Neural progenitor cell (in vitro differentiated cells): Measurements from ENCODE around the gene CLDN22. TPM values are rescaled to one million over a fixed set of nuclear protein-coding genes. Genes with fewer than 3 reads are reported as not detected.

Experiments
- DNase-seq: peaks from one replicate; pipeline ENCODE4 v3.0.0-alpha.2; 2016; ENCODE audit warnings: low spot score
- H2AFZ ChIP-seq: fragments of 200-600 bp; sonication (generic); replicated peaks from 2 replicates; pipeline ENCODE4 v1.6.1; 2016; ENCODE audit warnings: antibody characterized with exemption
- H3F3A ChIP-seq: fragments of 200-600 bp; sonication (generic); 2 replicates; pipeline ENCODE4 v1.6.1; 2016; ENCODE audit warnings: antibody characterized with exemption, low read depth
- H3K27ac ChIP-seq: fragments of 200-600 bp; sonication (generic); 2 replicates; pipeline ENCODE4 v1.5.1; 2016; ENCODE audit warnings: mild to moderate bottlenecking
- H3K27me3 ChIP-seq: fragments of 200-600 bp; sonication (generic); 2 replicates; pipeline ENCODE4 v1.6.1; 2016; ENCODE audit warnings: mild to moderate bottlenecking, moderate library complexity
- H3K36me3 ChIP-seq: fragments of 200-600 bp; sonication (generic); 2 replicates; pipeline ENCODE4 v1.5.1; 2016
- H3K4me1 ChIP-seq: fragments of 200-600 bp; sonication (generic); 2 replicates; pipeline ENCODE4 v1.6.1; 2016; ENCODE audit warnings: mixed run types
- H3K4me2 ChIP-seq: fragments of 200-600 bp; sonication (generic); 2 replicates; pipeline ENCODE4 v1.6.1; 2016
- H3K4me3 ChIP-seq: fragments of 200-600 bp; sonication (generic); 2 replicates; pipeline ENCODE4 v1.5.1; 2016
- H3K79me2 ChIP-seq: fragments of 200-600 bp; sonication (generic); 2 replicates; pipeline ENCODE4 v1.6.1; 2016; ENCODE audit warnings: low read depth
- H3K9ac ChIP-seq: fragments of 200-600 bp; sonication (generic); 2 replicates; pipeline ENCODE4 v1.6.1; 2016
- H3K9me3 ChIP-seq: fragments of 200-600 bp; sonication (generic); 2 replicates; pipeline ENCODE4 v1.5.1; 2016; ENCODE audit warnings: low read depth
- H4K20me1 ChIP-seq: fragments of 200-600 bp; sonication (generic); 2 replicates; pipeline ENCODE4 v1.6.1; 2016; ENCODE audit warnings: low read depth
- H3K27ac Mint-ChIP-seq: 3 replicates; pipeline ENCODE4 v1.8.0; 2021; ENCODE audit warnings: mixed read lengths
- H3K27me3 Mint-ChIP-seq: 2 replicates; pipeline ENCODE4 v1.8.0; 2022; ENCODE audit warnings: low read depth, mild to moderate bottlenecking, inconsistent platforms, moderate library complexity, mixed read lengths; ENCODE audit not compliant: insufficient read depth
- H3K36me3 Mint-ChIP-seq: 3 replicates; pipeline ENCODE4 v1.8.0; 2021; ENCODE audit warnings: mixed read lengths
- H3K4me1 Mint-ChIP-seq: 3 replicates; pipeline ENCODE4 v1.8.0; 2021; ENCODE audit warnings: mixed read lengths
- H3K4me3 Mint-ChIP-seq: 3 replicates; pipeline ENCODE4 v1.8.0; 2021; ENCODE audit warnings: mild to moderate bottlenecking, moderate library complexity, mixed read lengths
- H3K9me3 Mint-ChIP-seq: 3 replicates; pipeline ENCODE4 v1.8.0; 2020; ENCODE audit warnings: mixed read lengths
- EZH2 ChIP-seq: fragments of 200-600 bp; sonication (generic); IDR thresholded peaks from 2 replicates; pipeline ENCODE4 v1.6.1; 2017; ENCODE audit warnings: antibody characterized with exemption, mild to moderate bottlenecking, moderate library complexity
- EZH2phosphoT487 ChIP-seq: fragments of 200-600 bp; sonication (generic); IDR thresholded peaks from 2 replicates; pipeline ENCODE4 v1.6.1; 2017; ENCODE audit warnings: antibody characterized with exemption
- total RNA-seq: library from RNA; depleted of rRNA; stranded (reverse); fragments of >200 nt; gene quantifications from 2 replicates; pipeline ENCODE4 v1.2.3, GENCODE V29; 2015; ENCODE audit warnings: low replicate concordance
- TF ChIP-seq, protein P1 (sequence below): fragments of 200-600 bp; sonication (generic); IDR thresholded peaks from 2 replicates; pipeline ENCODE4 v1.5.1; 2017; ENCODE audit warnings: antibody characterized with exemption, mild to moderate bottlenecking

Gene CLDN22
- total RNA-seq, 1 donor from 2014 or later: not detected

DNA sequence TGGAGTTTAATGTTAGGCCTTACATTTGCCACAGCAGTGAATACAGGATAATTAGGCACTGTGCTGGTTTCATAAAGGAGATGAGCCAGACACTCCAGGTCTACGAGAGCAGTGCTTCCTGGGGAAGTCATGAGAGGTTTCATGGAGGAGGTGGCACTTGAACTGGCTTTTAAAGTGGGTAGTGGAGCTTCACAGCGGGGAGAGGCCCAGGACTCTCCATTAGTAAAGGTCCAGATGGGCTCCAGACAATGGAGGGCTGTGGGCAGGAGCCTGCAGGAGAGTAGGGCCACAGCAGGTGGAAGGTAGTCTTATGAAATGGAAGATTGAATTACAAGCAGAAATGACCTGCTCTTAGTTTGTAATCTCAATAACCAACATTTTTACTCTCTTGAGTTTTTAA lies 29.0 kb downstream of the CLDN22 start:
- Histone ChIP-seq H3K79me2 (no peaks in the 10 kb centered on the region), H3K27me3 (no peaks in the 10 kb centered on the region), H2AFZ (no peak overlapping the region), H3K4me3 (no peak overlapping the region), H3K27ac (no peak overlapping the region), H3K36me3 (peaks cover 4% of the 10 kb centered on the region), H3K4me1 (no peaks in the 10 kb centered on the region), H3K4me2 (no peak overlapping the region), H3K9me3 (no peaks in the 10 kb centered on the region), H4K20me1 (no peaks in the 10 kb centered on the region), H3F3A (peaks cover 4% of the 10 kb centered on the region), H3K9ac (no peak overlapping the region)
- H3K36me3 Mint-ChIP-seq: peaks cover 26% of the 10 kb centered on the region
- H3K4me1 Mint-ChIP-seq: peaks cover 3% of the 10 kb centered on the region
- DNase-seq: no peak
- TF ChIP-seq EZH2: no peak
- TF ChIP-seq, protein P1, sequence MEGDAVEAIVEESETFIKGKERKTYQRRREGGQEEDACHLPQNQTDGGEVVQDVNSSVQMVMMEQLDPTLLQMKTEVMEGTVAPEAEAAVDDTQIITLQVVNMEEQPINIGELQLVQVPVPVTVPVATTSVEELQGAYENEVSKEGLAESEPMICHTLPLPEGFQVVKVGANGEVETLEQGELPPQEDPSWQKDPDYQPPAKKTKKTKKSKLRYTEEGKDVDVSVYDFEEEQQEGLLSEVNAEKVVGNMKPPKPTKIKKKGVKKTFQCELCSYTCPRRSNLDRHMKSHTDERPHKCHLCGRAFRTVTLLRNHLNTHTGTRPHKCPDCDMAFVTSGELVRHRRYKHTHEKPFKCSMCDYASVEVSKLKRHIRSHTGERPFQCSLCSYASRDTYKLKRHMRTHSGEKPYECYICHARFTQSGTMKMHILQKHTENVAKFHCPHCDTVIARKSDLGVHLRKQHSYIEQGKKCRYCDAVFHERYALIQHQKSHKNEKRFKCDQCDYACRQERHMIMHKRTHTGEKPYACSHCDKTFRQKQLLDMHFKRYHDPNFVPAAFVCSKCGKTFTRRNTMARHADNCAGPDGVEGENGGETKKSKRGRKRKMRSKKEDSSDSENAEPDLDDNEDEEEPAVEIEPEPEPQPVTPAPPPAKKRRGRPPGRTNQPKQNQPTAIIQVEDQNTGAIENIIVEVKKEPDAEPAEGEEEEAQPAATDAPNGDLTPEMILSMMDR: no peak
- no peak for TF ChIP-seq EZH2phosphoT487
- no peak overlapping the region for H3K27ac Mint-ChIP-seq
- no peaks in the 10 kb centered on the region for H3K9me3 Mint-ChIP-seq
- H3K27me3 Mint-ChIP-seq: peaks cover 5% of the 10 kb centered on the region
- H3K4me3 Mint-ChIP-seq: no peak overlapping the region

DNA sequence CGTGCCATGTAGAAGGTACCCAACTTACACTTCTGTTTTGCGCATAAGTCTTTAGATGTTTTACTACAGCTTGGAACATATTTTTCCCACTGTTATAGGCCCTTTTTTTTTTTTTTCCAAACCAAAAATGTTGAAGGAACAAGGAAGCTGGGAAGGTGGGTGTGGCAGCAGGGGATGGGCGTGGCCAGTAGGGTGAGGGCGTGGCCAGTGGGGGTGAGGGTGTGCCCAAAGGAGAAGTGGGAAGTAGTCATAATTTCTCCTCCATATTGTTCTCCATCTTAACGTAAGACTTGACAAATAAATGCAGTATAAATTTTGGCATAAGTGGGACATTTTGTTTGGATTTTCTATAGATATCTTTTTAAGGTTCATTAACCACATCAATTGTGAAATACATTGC lies 30.4 kb downstream of the CLDN22 start:
- H3K9ac ChIP-seq: no peak overlapping the region
- H3K27ac ChIP-seq: no peak overlapping the region
- H2AFZ ChIP-seq: no peak overlapping the region
- peaks cover 3% of the 10 kb centered on the region for H3K4me1 Mint-ChIP-seq
- no peaks in the 10 kb centered on the region for H4K20me1 ChIP-seq
- no peak for DNase-seq
- no peak for TF ChIP-seq EZH2
- TF ChIP-seq, protein P1: no peak
- no peak for TF ChIP-seq EZH2phosphoT487
- H3K36me3 ChIP-seq: peaks cover 4% of the 10 kb centered on the region
- no peaks in the 10 kb centered on the region for H3K27me3 ChIP-seq
- H3K4me1 ChIP-seq: no peaks in the 10 kb centered on the region
- no peak overlapping the region for H3K4me3 Mint-ChIP-seq
- H3K36me3 Mint-ChIP-seq: peaks cover 28% of the 10 kb centered on the region
- H3F3A ChIP-seq: no peaks in the 10 kb centered on the region
- no peaks in the 10 kb centered on the region for H3K9me3 Mint-ChIP-seq
- no peaks in the 10 kb centered on the region for H3K79me2 ChIP-seq
- peaks cover 5% of the 10 kb centered on the region for H3K27me3 Mint-ChIP-seq
- no peaks in the 10 kb centered on the region for H3K9me3 ChIP-seq
- H3K4me3 ChIP-seq: no peak overlapping the region
- H3K27ac Mint-ChIP-seq: no peak overlapping the region
- H3K4me2 ChIP-seq: no peak overlapping the region

DNA sequence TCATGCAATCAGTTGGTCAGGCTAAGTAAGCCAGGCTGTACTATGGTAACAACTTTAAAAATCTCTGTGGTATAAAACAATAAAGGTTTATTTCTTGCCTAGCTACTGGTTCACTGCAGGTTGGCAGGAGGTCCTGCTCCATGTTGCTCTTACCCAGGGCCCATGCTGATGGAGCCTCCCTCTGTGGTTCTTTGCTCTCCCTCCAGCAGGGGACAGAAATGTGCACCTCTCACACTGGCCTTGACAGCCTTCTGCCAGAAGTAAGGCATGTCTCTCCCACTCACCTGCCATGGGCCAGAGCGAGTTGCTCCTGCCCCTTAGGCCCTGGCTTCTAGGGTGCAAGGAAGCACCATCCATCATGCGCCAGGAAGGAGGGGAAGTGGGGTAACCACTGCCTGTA lies 31.1 kb downstream of the CLDN22 start:
- H3F3A ChIP-seq: no peaks in the 10 kb centered on the region
- H3K9me3 Mint-ChIP-seq: no peaks in the 10 kb centered on the region

More for the DNA sequence above, 31.1 kb downstream of the CLDN22 start:
- no peak overlapping the region for H3K4me3 Mint-ChIP-seq
- Histone ChIP-seq H3K27ac (no peak overlapping the region), H3K27me3 (no peaks in the 10 kb centered on the region), H3K36me3 (peaks cover under 1% of the 10 kb centered on the region), H3K4me3 (no peak overlapping the region), H3K79me2 (no peaks in the 10 kb centered on the region), H3K9me3 (no peaks in the 10 kb centered on the region), H4K20me1 (no peaks in the 10 kb centered on the region), H2AFZ (no peak overlapping the region), H3K9ac (no peak overlapping the region), H3K4me1 (no peaks in the 10 kb centered on the region), H3K4me2 (no peak overlapping the region)
- no peak for TF ChIP-seq EZH2
- TF ChIP-seq EZH2phosphoT487: no peak
- TF ChIP-seq, protein P1: no peak
- DNase-seq: no peak
- H3K36me3 Mint-ChIP-seq: peaks cover 31% of the 10 kb centered on the region
- peaks cover 3% of the 10 kb centered on the region for H3K4me1 Mint-ChIP-seq
- peaks cover 5% of the 10 kb centered on the region for H3K27me3 Mint-ChIP-seq
- no peak overlapping the region for H3K27ac Mint-ChIP-seq
